ENCODE measurements around the gene SCLT1. TPM values are rescaled to one million over a fixed set of nuclear protein-coding genes. Genes with fewer than 3 reads are reported as not detected.

SCLT1 gene
- total and polyA plus RNA-seq, 2 of the 8 experiments (the other 6 are each of a cell fraction or from before 2014, with no cell fraction given) = 4.8 to 13.1 TPM

DNA sequence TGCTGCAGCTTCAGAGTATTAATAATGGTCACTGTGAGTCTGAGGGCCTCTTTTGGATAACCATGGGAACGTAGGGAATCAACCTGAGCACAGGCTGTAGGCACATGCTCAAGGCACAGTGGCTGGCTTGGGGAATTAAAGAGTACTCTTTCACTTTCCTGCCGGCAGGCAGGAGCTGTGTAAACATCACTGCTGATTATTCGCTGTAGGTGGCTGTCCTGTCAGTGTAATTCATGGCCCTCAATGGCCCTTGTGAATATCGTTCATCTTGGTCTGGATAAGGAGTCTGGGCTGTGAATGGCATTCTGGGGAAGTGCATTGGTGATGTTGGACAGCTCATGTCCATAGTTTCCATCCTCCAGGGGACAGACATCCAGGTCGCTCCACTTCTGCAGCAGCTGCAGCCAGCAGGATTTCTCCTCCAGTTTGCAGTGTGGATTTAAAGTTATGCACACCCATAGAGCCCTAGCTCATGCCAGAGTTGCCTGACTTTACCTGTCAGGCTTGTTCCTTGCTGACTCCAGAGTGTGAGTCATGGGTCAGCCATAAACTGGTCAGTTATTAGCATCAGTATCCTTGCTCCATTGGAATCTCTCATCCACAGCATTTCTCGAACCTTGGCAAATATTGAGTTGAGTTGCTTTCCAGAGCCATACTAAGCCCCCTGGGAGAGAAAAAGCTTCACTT, 45.6 kb upstream of the SCLT1 start (continued):
- TF ChIP-seq, protein P1, sequence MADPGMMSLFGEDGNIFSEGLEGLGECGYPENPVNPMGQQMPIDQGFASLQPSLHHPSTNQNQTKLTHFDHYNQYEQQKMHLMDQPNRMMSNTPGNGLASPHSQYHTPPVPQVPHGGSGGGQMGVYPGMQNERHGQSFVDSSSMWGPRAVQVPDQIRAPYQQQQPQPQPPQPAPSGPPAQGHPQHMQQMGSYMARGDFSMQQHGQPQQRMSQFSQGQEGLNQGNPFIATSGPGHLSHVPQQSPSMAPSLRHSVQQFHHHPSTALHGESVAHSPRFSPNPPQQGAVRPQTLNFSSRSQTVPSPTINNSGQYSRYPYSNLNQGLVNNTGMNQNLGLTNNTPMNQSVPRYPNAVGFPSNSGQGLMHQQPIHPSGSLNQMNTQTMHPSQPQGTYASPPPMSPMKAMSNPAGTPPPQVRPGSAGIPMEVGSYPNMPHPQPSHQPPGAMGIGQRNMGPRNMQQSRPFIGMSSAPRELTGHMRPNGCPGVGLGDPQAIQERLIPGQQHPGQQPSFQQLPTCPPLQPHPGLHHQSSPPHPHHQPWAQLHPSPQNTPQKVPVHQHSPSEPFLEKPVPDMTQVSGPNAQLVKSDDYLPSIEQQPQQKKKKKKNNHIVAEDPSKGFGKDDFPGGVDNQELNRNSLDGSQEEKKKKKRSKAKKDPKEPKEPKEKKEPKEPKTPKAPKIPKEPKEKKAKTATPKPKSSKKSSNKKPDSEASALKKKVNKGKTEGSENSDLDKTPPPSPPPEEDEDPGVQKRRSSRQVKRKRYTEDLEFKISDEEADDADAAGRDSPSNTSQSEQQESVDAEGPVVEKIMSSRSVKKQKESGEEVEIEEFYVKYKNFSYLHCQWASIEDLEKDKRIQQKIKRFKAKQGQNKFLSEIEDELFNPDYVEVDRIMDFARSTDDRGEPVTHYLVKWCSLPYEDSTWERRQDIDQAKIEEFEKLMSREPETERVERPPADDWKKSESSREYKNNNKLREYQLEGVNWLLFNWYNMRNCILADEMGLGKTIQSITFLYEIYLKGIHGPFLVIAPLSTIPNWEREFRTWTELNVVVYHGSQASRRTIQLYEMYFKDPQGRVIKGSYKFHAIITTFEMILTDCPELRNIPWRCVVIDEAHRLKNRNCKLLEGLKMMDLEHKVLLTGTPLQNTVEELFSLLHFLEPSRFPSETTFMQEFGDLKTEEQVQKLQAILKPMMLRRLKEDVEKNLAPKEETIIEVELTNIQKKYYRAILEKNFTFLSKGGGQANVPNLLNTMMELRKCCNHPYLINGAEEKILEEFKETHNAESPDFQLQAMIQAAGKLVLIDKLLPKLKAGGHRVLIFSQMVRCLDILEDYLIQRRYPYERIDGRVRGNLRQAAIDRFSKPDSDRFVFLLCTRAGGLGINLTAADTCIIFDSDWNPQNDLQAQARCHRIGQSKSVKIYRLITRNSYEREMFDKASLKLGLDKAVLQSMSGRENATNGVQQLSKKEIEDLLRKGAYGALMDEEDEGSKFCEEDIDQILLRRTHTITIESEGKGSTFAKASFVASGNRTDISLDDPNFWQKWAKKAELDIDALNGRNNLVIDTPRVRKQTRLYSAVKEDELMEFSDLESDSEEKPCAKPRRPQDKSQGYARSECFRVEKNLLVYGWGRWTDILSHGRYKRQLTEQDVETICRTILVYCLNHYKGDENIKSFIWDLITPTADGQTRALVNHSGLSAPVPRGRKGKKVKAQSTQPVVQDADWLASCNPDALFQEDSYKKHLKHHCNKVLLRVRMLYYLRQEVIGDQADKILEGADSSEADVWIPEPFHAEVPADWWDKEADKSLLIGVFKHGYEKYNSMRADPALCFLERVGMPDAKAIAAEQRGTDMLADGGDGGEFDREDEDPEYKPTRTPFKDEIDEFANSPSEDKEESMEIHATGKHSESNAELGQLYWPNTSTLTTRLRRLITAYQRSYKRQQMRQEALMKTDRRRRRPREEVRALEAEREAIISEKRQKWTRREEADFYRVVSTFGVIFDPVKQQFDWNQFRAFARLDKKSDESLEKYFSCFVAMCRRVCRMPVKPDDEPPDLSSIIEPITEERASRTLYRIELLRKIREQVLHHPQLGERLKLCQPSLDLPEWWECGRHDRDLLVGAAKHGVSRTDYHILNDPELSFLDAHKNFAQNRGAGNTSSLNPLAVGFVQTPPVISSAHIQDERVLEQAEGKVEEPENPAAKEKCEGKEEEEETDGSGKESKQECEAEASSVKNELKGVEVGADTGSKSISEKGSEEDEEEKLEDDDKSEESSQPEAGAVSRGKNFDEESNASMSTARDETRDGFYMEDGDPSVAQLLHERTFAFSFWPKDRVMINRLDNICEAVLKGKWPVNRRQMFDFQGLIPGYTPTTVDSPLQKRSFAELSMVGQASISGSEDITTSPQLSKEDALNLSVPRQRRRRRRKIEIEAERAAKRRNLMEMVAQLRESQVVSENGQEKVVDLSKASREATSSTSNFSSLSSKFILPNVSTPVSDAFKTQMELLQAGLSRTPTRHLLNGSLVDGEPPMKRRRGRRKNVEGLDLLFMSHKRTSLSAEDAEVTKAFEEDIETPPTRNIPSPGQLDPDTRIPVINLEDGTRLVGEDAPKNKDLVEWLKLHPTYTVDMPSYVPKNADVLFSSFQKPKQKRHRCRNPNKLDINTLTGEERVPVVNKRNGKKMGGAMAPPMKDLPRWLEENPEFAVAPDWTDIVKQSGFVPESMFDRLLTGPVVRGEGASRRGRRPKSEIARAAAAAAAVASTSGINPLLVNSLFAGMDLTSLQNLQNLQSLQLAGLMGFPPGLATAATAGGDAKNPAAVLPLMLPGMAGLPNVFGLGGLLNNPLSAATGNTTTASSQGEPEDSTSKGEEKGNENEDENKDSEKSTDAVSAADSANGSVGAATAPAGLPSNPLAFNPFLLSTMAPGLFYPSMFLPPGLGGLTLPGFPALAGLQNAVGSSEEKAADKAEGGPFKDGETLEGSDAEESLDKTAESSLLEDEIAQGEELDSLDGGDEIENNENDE (IDR thresholded peaks at IDR 0.05; ENCODE audit: insufficient replicate concordance, low read length) = no peak
- TF ChIP-seq EGR1 (IDR thresholded peaks at IDR 0.05; ENCODE audit: borderline replicate concordance, low read depth, low read length) (no peak), SIRT6 (IDR thresholded peaks at IDR 0.05; ENCODE audit: low read length) (no peak), SUZ12 (IDR thresholded peaks at IDR 0.05; ENCODE audit: low read length) (no peak), CBX8 (IDR thresholded peaks at IDR 0.05; ENCODE audit: borderline replicate concordance, low read depth, low read length) (no peak), HDAC6 (IDR thresholded peaks at IDR 0.05; ENCODE audit: low read depth, low read length) (no peak), CBX5 (IDR thresholded peaks at IDR 0.05; ENCODE audit: low read depth, low read length) (no peak)
- TF ChIP-seq, protein P2, sequence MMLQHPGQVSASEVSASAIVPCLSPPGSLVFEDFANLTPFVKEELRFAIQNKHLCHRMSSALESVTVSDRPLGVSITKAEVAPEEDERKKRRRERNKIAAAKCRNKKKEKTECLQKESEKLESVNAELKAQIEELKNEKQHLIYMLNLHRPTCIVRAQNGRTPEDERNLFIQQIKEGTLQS (IDR thresholded peaks at IDR 0.05; ENCODE audit: insufficient read depth, low read depth, low read length) = no peak

Data from H1 (cell line).